DOHH2 (cell line): ENCODE measurements around the gene SORBS2.

ENCODE experiments used
- EZH2phosphoT487 ChIP-seq: fragments of 200-600 bp; sonication (generic); IDR thresholded peaks from 2 replicates; pipeline ENCODE4 v1.6.1; 2017; ENCODE audit warnings: borderline replicate concordance, mild to moderate bottlenecking, antibody characterized with exemption, low read length, moderate library complexity, mixed read lengths
- TF ChIP-seq, protein P1 (sequence below): fragments of 200-600 bp; sonication (generic); IDR thresholded peaks from one replicate; pipeline ENCODE4 v1.5.1; 2014; ENCODE audit warnings: antibody characterized with exemption, mild to moderate bottlenecking, low read depth, low read length; ENCODE audit not compliant: poor library complexity, severe bottlenecking

DNA sequence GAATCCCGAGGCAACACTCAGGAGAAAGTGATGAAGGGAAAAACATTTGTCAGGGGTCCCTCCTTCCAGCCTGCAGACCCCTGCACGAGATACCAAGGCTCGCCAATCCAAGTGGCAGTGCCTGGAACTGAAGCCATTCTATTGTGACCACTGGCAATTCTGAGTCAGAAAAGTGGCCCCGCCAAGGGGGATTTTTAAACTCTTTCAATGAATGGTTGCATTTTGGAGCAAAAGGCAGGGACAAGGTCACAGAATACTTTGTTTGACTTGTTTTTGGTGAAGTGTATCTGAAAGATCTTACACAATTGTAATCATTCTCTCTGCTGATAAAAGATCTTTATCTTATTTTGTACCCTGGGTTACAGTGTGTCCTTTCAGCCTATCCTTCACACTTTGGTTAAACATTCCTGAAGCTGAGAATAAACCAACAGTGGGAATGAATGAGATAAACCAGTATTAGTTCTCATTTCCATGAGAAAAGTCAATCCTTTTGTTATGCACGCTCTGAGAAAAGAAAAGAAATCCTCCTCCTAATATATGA lies 160.8 kb downstream of the SORBS2 start:
- TF ChIP-seq, protein P1, sequence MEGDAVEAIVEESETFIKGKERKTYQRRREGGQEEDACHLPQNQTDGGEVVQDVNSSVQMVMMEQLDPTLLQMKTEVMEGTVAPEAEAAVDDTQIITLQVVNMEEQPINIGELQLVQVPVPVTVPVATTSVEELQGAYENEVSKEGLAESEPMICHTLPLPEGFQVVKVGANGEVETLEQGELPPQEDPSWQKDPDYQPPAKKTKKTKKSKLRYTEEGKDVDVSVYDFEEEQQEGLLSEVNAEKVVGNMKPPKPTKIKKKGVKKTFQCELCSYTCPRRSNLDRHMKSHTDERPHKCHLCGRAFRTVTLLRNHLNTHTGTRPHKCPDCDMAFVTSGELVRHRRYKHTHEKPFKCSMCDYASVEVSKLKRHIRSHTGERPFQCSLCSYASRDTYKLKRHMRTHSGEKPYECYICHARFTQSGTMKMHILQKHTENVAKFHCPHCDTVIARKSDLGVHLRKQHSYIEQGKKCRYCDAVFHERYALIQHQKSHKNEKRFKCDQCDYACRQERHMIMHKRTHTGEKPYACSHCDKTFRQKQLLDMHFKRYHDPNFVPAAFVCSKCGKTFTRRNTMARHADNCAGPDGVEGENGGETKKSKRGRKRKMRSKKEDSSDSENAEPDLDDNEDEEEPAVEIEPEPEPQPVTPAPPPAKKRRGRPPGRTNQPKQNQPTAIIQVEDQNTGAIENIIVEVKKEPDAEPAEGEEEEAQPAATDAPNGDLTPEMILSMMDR, result no peak
- no peak for TF ChIP-seq EZH2phosphoT487
